HG03558 (cell line): ENCODE data around the gene ASB4.
"Not testable (repeated sequence)": the region's sequence is repeated elsewhere in the genome, so short reads cannot be mapped to it uniquely, and the experiment has no call there.

Experiments
- ATAC-seq: cut with Tn5 transposase; IDR thresholded peaks from one replicate; pipeline ENCODE4 v1.9.1; 2021; ENCODE audit warnings: moderate number of reproducible peaks; ENCODE audit not compliant: unreplicated experiment; ENCODE audit errors: extremely low read depth

Gene ASB4

GRCh38 chr7:95547361-95548348 is 61.9 kb downstream of the ASB4 start:
- ATAC-seq, result no peak

- ATAC-seq, result no peak
Measured at GRCh38 chr7:95549818-95550529, 64.2 kb downstream of the ASB4 start.

GRCh38 chr7:95550546-95550945 is 64.8 kb downstream of the ASB4 start:
- ATAC-seq, result no peak

GRCh38 chr7:95552010-95552926 is 66.5 kb downstream of the ASB4 start:
- ATAC-seq, result not testable (repeated sequence)

- no peak for ATAC-seq
Measured at GRCh38 chr7:95553939-95554338, 68.2 kb downstream of the ASB4 start.

- no peak for ATAC-seq
Measured at GRCh38 chr7:95556777-95557176, 71.0 kb downstream of the ASB4 start.

- ATAC-seq, result no peak
Measured at GRCh38 chr7:95558864-95559263, 73.1 kb downstream of the ASB4 start.

- ATAC-seq, result no peak
Measured at GRCh38 chr7:95560674-95561073, 74.9 kb downstream of the ASB4 start.

- no peak for ATAC-seq
Measured at GRCh38 chr7:95569720-95570119, 84.0 kb downstream of the ASB4 start.

- no peak for ATAC-seq
Measured at GRCh38 chr7:95577137-95577536, 91.4 kb downstream of the ASB4 start.

GRCh38 chr7:95578299-95578855 is 92.6 kb downstream of the ASB4 start:
- ATAC-seq, result no peak

- no peak for ATAC-seq
Measured at GRCh38 chr7:95579318-95579717, 93.6 kb downstream of the ASB4 start.

- ATAC-seq, result no peak
Measured at GRCh38 chr7:95581467-95581866, 95.7 kb downstream of the ASB4 start.

- ATAC-seq, result no peak
Measured at GRCh38 chr7:95582578-95583293, 97.0 kb downstream of the ASB4 start.

GRCh38 chr7:95583834-95584621 is 98.3 kb downstream of the ASB4 start:
- no peak for ATAC-seq

- ATAC-seq, result no peak
Measured at GRCh38 chr7:95584769-95585425, 99.2 kb downstream of the ASB4 start.

GRCh38 chr7:95585426-95585789 is 99.7 kb downstream of the ASB4 start:
- ATAC-seq, result no peak

GRCh38 chr7:95586951-95587301 is 101.2 kb downstream of the ASB4 start:
- ATAC-seq, result no peak
